SJSA1 (cell line): ENCODE measurements around the gene CCT7. TPM values are rescaled to one million over a fixed set of nuclear protein-coding genes. Genes with fewer than 3 reads are reported as not detected.

Source experiments
- DNase-seq, 2 experiments: peaks; one replicate each; pipeline ENCODE4 v3.0.0-alpha.2; 2015 to 2020; ENCODE audit warnings: low spot score in 2 of 2, low read depth in 1 of 2
- H3K27ac ChIP-seq: fragments of 250-450 bp; sonication (Bioruptor Pico); 2 replicates; pipeline ENCODE4 v1.5.1; 2020; ENCODE audit warnings: mild to moderate bottlenecking, moderate library complexity
- H3K27me3 ChIP-seq: fragments of 250-450 bp; sonication (Bioruptor Pico); replicated peaks from 2 replicates; pipeline ENCODE4 v1.5.1; 2020; ENCODE audit warnings: mild to moderate bottlenecking, moderate library complexity
- H3K36me3 ChIP-seq: fragments of 250-450 bp; sonication (Bioruptor Pico); 2 replicates; pipeline ENCODE4 v1.5.1; 2020; ENCODE audit warnings: mild to moderate bottlenecking
- H3K4me1 ChIP-seq: fragments of 250-450 bp; sonication (Bioruptor Pico); replicated peaks from 2 replicates; pipeline ENCODE4 v1.6.1; 2021; ENCODE audit warnings: mild to moderate bottlenecking
- H3K4me3 ChIP-seq: fragments of 250-450 bp; sonication (Bioruptor Pico); 2 replicates; pipeline ENCODE4 v1.5.1; 2020; ENCODE audit warnings: mild to moderate bottlenecking
- H3K9me3 ChIP-seq: fragments of 250-450 bp; sonication (Bioruptor Pico); replicated peaks from 2 replicates; pipeline ENCODE4 v1.5.1; 2020; ENCODE audit warnings: mild to moderate bottlenecking
- total RNA-seq: library from RNA; depleted of rRNA; stranded (reverse); fragments of >200 nt; shearing (Covaris generic); gene quantifications from 2 replicates; pipeline ENCODE4 v1.2.3, GENCODE V29; 2014

The CCT7 gene
- total RNA-seq, 1 experiment from 2014 or later: 570 TPM

GRCh38 chr2:73263540-73264331 is 29.6 kb downstream of the CCT7 start:
- no peak for DNase-seq
- Histone ChIP-seq H3K4me3 (no peak overlapping the region), H3K9me3 (no peaks in the 10 kb centered on the region), H3K27ac (no peak overlapping the region), H3K4me1 (no peaks in the 10 kb centered on the region), H3K27me3 (peaks cover 14% of the 10 kb centered on the region; the same call in 1 of the 2 replicates), H3K36me3 (no peaks in the 10 kb centered on the region)

GRCh38 chr2:73264332-73264606 is 30.2 kb downstream of the CCT7 start:
- Histone ChIP-seq H3K27ac (no peak overlapping the region), H3K9me3 (no peaks in the 10 kb centered on the region), H3K27me3 (peaks cover 18% of the 10 kb centered on the region; the same call in 1 of the 2 replicates), H3K36me3 (no peaks in the 10 kb centered on the region), H3K4me1 (no peaks in the 10 kb centered on the region), H3K4me3 (no peak overlapping the region)
- no peak for DNase-seq

GRCh38 chr2:73264783-73265182 is 30.7 kb downstream of the CCT7 start:
- Histone ChIP-seq H3K27ac (no peak overlapping the region), H3K9me3 (no peaks in the 10 kb centered on the region), H3K4me1 (no peaks in the 10 kb centered on the region), H3K27me3 (peaks cover 19% of the 10 kb centered on the region; the same call in 1 of the 2 replicates), H3K4me3 (no peak overlapping the region), H3K36me3 (no peaks in the 10 kb centered on the region)
- DNase-seq: no peak

- Histone ChIP-seq H3K27me3 (peaks cover 24% of the 10 kb centered on the region; the same call in 1 of the 2 replicates), H3K9me3 (no peaks in the 10 kb centered on the region), H3K36me3 (no peaks in the 10 kb centered on the region), H3K4me3 (no peak overlapping the region), H3K4me1 (no peaks in the 10 kb centered on the region), H3K27ac (no peak overlapping the region)
- no peak for DNase-seq
Observed at GRCh38 chr2:73265298-73266060, 31.4 kb downstream of the CCT7 start.

GRCh38 chr2:73266061-73266901 is 32.2 kb downstream of the CCT7 start:
- Histone ChIP-seq H3K36me3 (no peaks in the 10 kb centered on the region), H3K27ac (no peak overlapping the region), H3K4me1 (no peaks in the 10 kb centered on the region), H3K4me3 (no peak overlapping the region), H3K27me3 (peaks cover 24% of the 10 kb centered on the region; the same call in 1 of the 2 replicates), H3K9me3 (no peaks in the 10 kb centered on the region)
- DNase-seq: no peak

- H3K9me3 ChIP-seq: no peaks in the 10 kb centered on the region
- H3K36me3 ChIP-seq: no peaks in the 10 kb centered on the region
- H3K27ac ChIP-seq: no peak overlapping the region
- no peak overlapping the region for H3K4me3 ChIP-seq
- H3K27me3 ChIP-seq: peaks cover 24% of the 10 kb centered on the region; the same call in 1 of the 2 replicates
- H3K4me1 ChIP-seq: no peaks in the 10 kb centered on the region
- no peak for DNase-seq
Observed at GRCh38 chr2:73267008-73267407, 32.9 kb downstream of the CCT7 start.

GRCh38 chr2:73268366-73268829 is 34.3 kb downstream of the CCT7 start:
- no peaks in the 10 kb centered on the region for H3K4me1 ChIP-seq
- H3K27me3 ChIP-seq: peaks cover 24% of the 10 kb centered on the region; the same call in 1 of the 2 replicates
- DNase-seq: no peak
- H3K9me3 ChIP-seq: no peaks in the 10 kb centered on the region
- H3K27ac ChIP-seq: no peak overlapping the region
- no peaks in the 10 kb centered on the region for H3K36me3 ChIP-seq
- H3K4me3 ChIP-seq: no peak overlapping the region

- DNase-seq: no peak
- H3K27me3 ChIP-seq: peaks cover 24% of the 10 kb centered on the region; the same call in 1 of the 2 replicates
Observed at GRCh38 chr2:73268830-73269685, 35.0 kb downstream of the CCT7 start.

GRCh38 chr2:73269686-73270465 is 35.8 kb downstream of the CCT7 start:
- peaks cover 24% of the 10 kb centered on the region; the same call in 1 of the 2 replicates for H3K27me3 ChIP-seq
- H3K4me3 ChIP-seq: no peak overlapping the region
- H3K27ac ChIP-seq: no peak overlapping the region
- H3K4me1 ChIP-seq: no peaks in the 10 kb centered on the region
- no peaks in the 10 kb centered on the region for H3K36me3 ChIP-seq
- no peak for DNase-seq
- no peaks in the 10 kb centered on the region for H3K9me3 ChIP-seq

More at GRCh38 chr2:73268830-73269685, 35.0 kb downstream of the CCT7 start:
- no peaks in the 10 kb centered on the region for H3K9me3 ChIP-seq
- H3K4me3 ChIP-seq: no peak overlapping the region
- H3K36me3 ChIP-seq: no peaks in the 10 kb centered on the region
- no peaks in the 10 kb centered on the region for H3K4me1 ChIP-seq
- no peak overlapping the region for H3K27ac ChIP-seq

GRCh38 chr2:73272270-73272669 is 38.2 kb downstream of the CCT7 start:
- Histone ChIP-seq H3K4me3 (no peak overlapping the region), H3K9me3 (no peaks in the 10 kb centered on the region)
- no peak for DNase-seq

GRCh38 chr2:73279852-73280251 is 45.7 kb downstream of the CCT7 start:
- Histone ChIP-seq H3K4me1 (peaks cover 4% of the 10 kb centered on the region), H3K9me3 (no peaks in the 10 kb centered on the region), H3K4me3 (no peak overlapping the region), H3K36me3 (no peaks in the 10 kb centered on the region; the same call in 1 of the 2 replicates), H3K27me3 (peaks cover 16% of the 10 kb centered on the region), H3K27ac (no peak overlapping the region)
- DNase-seq: no peak

More at GRCh38 chr2:73272270-73272669, 38.2 kb downstream of the CCT7 start:
- Histone ChIP-seq H3K36me3 (no peaks in the 10 kb centered on the region), H3K27ac (no peak overlapping the region), H3K4me1 (no peaks in the 10 kb centered on the region), H3K27me3 (peaks cover 19% of the 10 kb centered on the region; the same call in 1 of the 2 replicates)

- Histone ChIP-seq H3K36me3 (no peaks in the 10 kb centered on the region; the same call in 1 of the 2 replicates), H3K27ac (no peak overlapping the region), H3K4me1 (peaks cover 4% of the 10 kb centered on the region), H3K27me3 (peaks cover 26% of the 10 kb centered on the region), H3K9me3 (no peaks in the 10 kb centered on the region), H3K4me3 (no peak overlapping the region)
- DNase-seq: no peak
Observed at GRCh38 chr2:73281244-73281643, 47.1 kb downstream of the CCT7 start.
